ENCODE data around the gene PDXDC1.
"Not testable (repeated sequence)": the region's sequence is repeated elsewhere in the genome, so short reads cannot be mapped to it uniquely, and the experiment has no call there.

The PDXDC1 gene

GRCh38 chr16:14974656-14975417 is at the start of gene PDXDC1:
TSS of gene PDXDC1 (plus strand) at chr16:14975026. CDS start at chr16:14975200, 174 bp downstream.
- DNase-seq: peak; percentile 97

- not testable (repeated sequence) for DNase-seq
These were observed 46.6 kb upstream of the PDXDC1 start for GRCh38 chr16:14928064-14928714.

GRCh38 chr16:14929176-14929575 is 45.6 kb upstream of the PDXDC1 start:
- not testable (repeated sequence) for DNase-seq

- DNase-seq: not testable (repeated sequence)
These were observed 44.6 kb upstream of the PDXDC1 start for GRCh38 chr16:14930246-14930645.

- DNase-seq: not testable (repeated sequence)
These were observed 43.9 kb upstream of the PDXDC1 start for GRCh38 chr16:14930971-14931370.

- DNase-seq: not testable (repeated sequence)
These were observed 42.0 kb upstream of the PDXDC1 start for GRCh38 chr16:14932581-14933375.

- DNase-seq: not testable (repeated sequence)
These were observed 37.7 kb upstream of the PDXDC1 start, which contains the start of gene NPIPA1 for GRCh38 chr16:14937143-14937542. TSS of gene NPIPA1 (plus strand) at chr16:14937443. CDS start at chr16:14937443, 0 bp downstream.

- not testable (repeated sequence) for DNase-seq
These were observed 36.8 kb upstream of the PDXDC1 start for GRCh38 chr16:14937994-14938393.

- not testable (repeated sequence) for DNase-seq
These were observed 32.1 kb upstream of the PDXDC1 start for GRCh38 chr16:14942686-14943085.

- no peak for DNase-seq
These were observed 19.1 kb upstream of the PDXDC1 start for GRCh38 chr16:14955546-14956231.

- no peak for DNase-seq
These were observed 17.1 kb upstream of the PDXDC1 start for GRCh38 chr16:14957576-14958322.

- no peak for DNase-seq
These were observed 16.6 kb upstream of the PDXDC1 start for GRCh38 chr16:14958323-14958600.

- DNase-seq: no peak
These were observed 15.9 kb upstream of the PDXDC1 start for GRCh38 chr16:14958970-14959369.

- no peak for DNase-seq
These were observed 13.2 kb upstream of the PDXDC1 start for GRCh38 chr16:14961405-14962186.

GRCh38 chr16:14963281-14964173 is 11.3 kb upstream of the PDXDC1 start:
- DNase-seq: no peak

GRCh38 chr16:14965328-14965727 is 9.5 kb upstream of the PDXDC1 start:
- no peak for DNase-seq

- not testable (repeated sequence) for DNase-seq
These were observed 5.0 kb upstream of the PDXDC1 start for GRCh38 chr16:14969795-14970194.

- DNase-seq: not testable (repeated sequence)
These were observed 3.1 kb upstream of the PDXDC1 start for GRCh38 chr16:14971621-14972228.

GRCh38 chr16:14973785-14974322 is 972 bp upstream of the PDXDC1 start:
- DNase-seq: not testable (repeated sequence)

- peak; percentile 60 for DNase-seq
These were observed 533 bp upstream of the PDXDC1 start for GRCh38 chr16:14974331-14974655.
